CD4-positive, alpha-beta memory T cell (primary cell): ENCODE results near the gene FGFR2. TPM values are rescaled to one million over a fixed set of nuclear protein-coding genes. Genes with fewer than 3 reads are reported as not detected.

ENCODE experiments used
- CTCF ChIA-PET: fragments of 350-600 bp; sonication (Branson Sonifier 250); formaldehyde crosslinking; loops from one replicate; lab custom pipeline; 2021; ENCODE audit warnings: inconsistent platforms; ENCODE audit not compliant: partially characterized antibody; lab: Charles Lee
- POLR2A ChIA-PET: fragments of 350-600 bp; sonication (Branson Sonifier 250); formaldehyde crosslinking; loops from one replicate; lab custom pipeline; 2021; ENCODE audit not compliant: partially characterized antibody; lab: Charles Lee
- DNase-seq, 5 donors: peaks; one replicate each; pipeline versions ENCODE4 v3.0.0 to v3.0.0-alpha.2; 2020 to 2022; ENCODE audit warnings: mixed read lengths in 1 of 5
- H3K27ac ChIP-seq: one replicate; pipeline ENCODE4 v1.7.0; 2013; ENCODE audit warnings: low read depth, low read length
- H3K27me3 ChIP-seq: 2 replicates; pipeline ENCODE4 v1.7.0; 2013; ENCODE audit warnings: mild to moderate bottlenecking, low read length, moderate library complexity; ENCODE audit not compliant: insufficient read depth
- H3K36me3 ChIP-seq: 2 replicates; pipeline ENCODE4 v1.7.0; 2013; ENCODE audit warnings: mild to moderate bottlenecking, low read length, moderate library complexity; ENCODE audit not compliant: insufficient read depth
- H3K4me1 ChIP-seq: 2 replicates; pipeline ENCODE4 v1.7.0; 2013; ENCODE audit warnings: mild to moderate bottlenecking, low read length, moderate library complexity; ENCODE audit not compliant: insufficient read depth
- H3K4me3 ChIP-seq, 2 donors: one replicate each; pipeline ENCODE4 v1.7.0; 2013; ENCODE audit warnings: low read length in 2 of 2, mild to moderate bottlenecking in 1 of 2
- H3K9me3 ChIP-seq, 2 donors: one replicate each; pipeline ENCODE4 v1.7.0; 2013; ENCODE audit warnings: low read length in 2 of 2, control low read depth in 1 of 2; ENCODE audit not compliant: control insufficient read depth in 1 of 2
- H3K27ac Mint-ChIP-seq, 7 donors: one replicate each; pipeline ENCODE4 v1.8.0; 2020 to 2021; ENCODE audit warnings: mixed read lengths in 7 of 7, mild to moderate bottlenecking in 6 of 7, inconsistent platforms in 3 of 7, moderate library complexity in 3 of 7
- H3K27me3 Mint-ChIP-seq, 2 donors: one replicate each; pipeline ENCODE4 v1.8.0; 2020 to 2021; ENCODE audit warnings: mixed read lengths in 2 of 2
- H3K36me3 Mint-ChIP-seq, 2 donors: one replicate each; pipeline ENCODE4 v1.8.0; 2020 to 2021; ENCODE audit warnings: mixed read lengths in 2 of 2, inconsistent platforms in 1 of 2, mild to moderate bottlenecking in 1 of 2
- H3K4me1 Mint-ChIP-seq, 4 donors: one replicate each; pipeline ENCODE4 v1.8.0; 2020 to 2021; ENCODE audit warnings: mixed read lengths in 4 of 4, mild to moderate bottlenecking in 1 of 4
- H3K4me3 Mint-ChIP-seq, 8 donors: one replicate each; pipeline ENCODE4 v1.8.0; 2020 to 2021; ENCODE audit warnings: mixed read lengths in 8 of 8, mild to moderate bottlenecking in 7 of 8, moderate library complexity in 6 of 8, inconsistent platforms in 3 of 8
- H3K9me3 Mint-ChIP-seq, 8 donors: one replicate each; pipeline ENCODE4 v1.8.0; 2020 to 2021; ENCODE audit warnings: mixed read lengths in 8 of 8, mild to moderate bottlenecking in 5 of 8, inconsistent platforms in 3 of 8, moderate library complexity in 1 of 8
- intact Hi-C: fragments of 100-400 bp; cut with micrococcal nuclease; formaldehyde crosslinking; loops from one replicate; pipeline ENCODE4 v1.15.1; 2023
- polyA plus RNA-seq, 2 donors: library from polyadenylated mRNA; unstranded; fragments of 300-500 nt; fragmentation: Illumina TruSeq; gene quantifications; one replicate each; pipeline ENCODE4 v1.2.3, GENCODE V29; 2021
- total RNA-seq, 2 experiments: library from RNA; stranded (reverse); gene quantifications; one replicate each; pipeline ENCODE4 v1.2.3, GENCODE V29; 2021

The FGFR2 gene
- total and polyA plus RNA-seq, 4 experiments from 2014 or later = 0.58 to 1.0 (median 0.90) TPM; not detected in 1

GRCh38 chr10:121594076-121594475 is 4.2 kb downstream of the FGFR2 start:
- Mint-ChIP-seq H3K9me3 (peaks cover 0 to 2% (median 0%) of the 10 kb centered on the region in 8 donors), H3K36me3 (no peaks in the 10 kb centered on the region), H3K27me3 (peaks cover 16 to 19% of the 10 kb centered on the region in 2 donors), H3K27ac (no peak overlapping the region), H3K4me1 (peaks cover 4 to 8% (median 6%) of the 10 kb centered on the region in 4 donors), H3K4me3 (no peak overlapping the region)
- no peak for DNase-seq
- no peak overlapping the region for H3K27ac ChIP-seq
- no peak overlapping the region for H3K4me3 ChIP-seq
- intact Hi-C loops = no loop called here
- H3K27me3 ChIP-seq = peaks cover 7% of the 10 kb centered on the region
- peaks cover 3% of the 10 kb centered on the region for H3K4me1 ChIP-seq
- no peaks in the 10 kb centered on the region for H3K36me3 ChIP-seq
- no peaks in the 10 kb centered on the region for H3K9me3 ChIP-seq
- CTCF ChIA-PET = no interaction called here
- POLR2A ChIA-PET = no interaction called here

- H3K4me3 ChIP-seq = no peak overlapping the region
- intact Hi-C loops = no loop called here
- H3K4me1 Mint-ChIP-seq = peaks cover 4 to 6% (median 6%) of the 10 kb centered on the region in 4 donors
- H3K27ac ChIP-seq = no peak overlapping the region
- no peaks in the 10 kb centered on the region for H3K36me3 Mint-ChIP-seq
- peaks cover 7% of the 10 kb centered on the region for H3K27me3 ChIP-seq
- POLR2A ChIA-PET = no interaction called here
- no peaks in the 10 kb centered on the region for H3K36me3 ChIP-seq
- no peaks in the 10 kb centered on the region for H3K4me1 ChIP-seq
- CTCF ChIA-PET = no interaction called here
- H3K9me3 Mint-ChIP-seq = peaks cover 0 to 2% (median 0%) of the 10 kb centered on the region in 8 donors
- H3K9me3 ChIP-seq = no peaks in the 10 kb centered on the region
- no peak overlapping the region for H3K27ac Mint-ChIP-seq
- DNase-seq = no peak
- H3K27me3 Mint-ChIP-seq = peaks cover 13 to 15% of the 10 kb centered on the region in 2 donors
- no peak overlapping the region for H3K4me3 Mint-ChIP-seq
Observed at GRCh38 chr10:121593281-121594075, 4.8 kb downstream of the FGFR2 start.

- H3K4me1 Mint-ChIP-seq = peaks cover 4 to 6% (median 6%) of the 10 kb centered on the region in 4 donors
- Histone ChIP-seq H3K9me3 (no peaks in the 10 kb centered on the region), H3K36me3 (no peaks in the 10 kb centered on the region), H3K27me3 (peaks cover 7% of the 10 kb centered on the region), H3K4me3 (no peak overlapping the region), H3K27ac (no peak overlapping the region), H3K4me1 (no peaks in the 10 kb centered on the region)
- POLR2A ChIA-PET = no interaction called here
- intact Hi-C loops = no loop called here
- H3K27ac Mint-ChIP-seq = no peak overlapping the region
- H3K9me3 Mint-ChIP-seq = peaks cover 0 to 4% (median under 1%) of the 10 kb centered on the region in 8 donors
- no peak for DNase-seq
- CTCF ChIA-PET = no interaction called here
- peaks cover 13 to 15% of the 10 kb centered on the region in 2 donors for H3K27me3 Mint-ChIP-seq
- H3K36me3 Mint-ChIP-seq = no peaks in the 10 kb centered on the region
- no peak overlapping the region for H3K4me3 Mint-ChIP-seq
Observed at GRCh38 chr10:121592155-121592890, 5.9 kb downstream of the FGFR2 start.

- no peaks in the 10 kb centered on the region for H3K4me1 ChIP-seq
- no peaks in the 10 kb centered on the region for H3K9me3 ChIP-seq
- peaks cover 8 to 9% of the 10 kb centered on the region in 2 donors for H3K27me3 Mint-ChIP-seq
- ChIA-PET CTCF (no interaction called here), POLR2A (no interaction called here)
- H3K4me1 Mint-ChIP-seq = no peaks in the 10 kb centered on the region
- no peaks in the 10 kb centered on the region for H3K36me3 ChIP-seq
- intact Hi-C loops = no loop called here
- no peaks in the 10 kb centered on the region for H3K36me3 Mint-ChIP-seq
- H3K9me3 Mint-ChIP-seq = peaks cover 0 to 4% (median 2%) of the 10 kb centered on the region in 8 donors
- no peak overlapping the region for H3K27ac Mint-ChIP-seq
- DNase-seq = no peak
- no peaks in the 10 kb centered on the region for H3K27me3 ChIP-seq
- H3K4me3 Mint-ChIP-seq = no peak overlapping the region
- H3K4me3 ChIP-seq = no peak overlapping the region
- H3K27ac ChIP-seq = no peak overlapping the region
Observed at GRCh38 chr10:121591186-121591585, 7.1 kb downstream of the FGFR2 start.

- Histone ChIP-seq H3K27ac (no peak overlapping the region), H3K4me1 (no peaks in the 10 kb centered on the region), H3K36me3 (no peaks in the 10 kb centered on the region), H3K4me3 (no peak overlapping the region), H3K27me3 (no peaks in the 10 kb centered on the region), H3K9me3 (no peaks in the 10 kb centered on the region)
- ChIA-PET POLR2A (no interaction called here), CTCF (no interaction called here)
- no peak for DNase-seq
- Mint-ChIP-seq H3K27me3 (peaks cover 6% of the 10 kb centered on the region in 2 donors), H3K9me3 (peaks cover 0 to 4% (median 2%) of the 10 kb centered on the region in 8 donors), H3K4me3 (no peak overlapping the region), H3K36me3 (no peaks in the 10 kb centered on the region), H3K27ac (no peak overlapping the region), H3K4me1 (no peaks in the 10 kb centered on the region)
- intact Hi-C loops = no loop called here
Observed at GRCh38 chr10:121590772-121591171, 7.5 kb downstream of the FGFR2 start.

GRCh38 chr10:121589553-121589952 is 8.7 kb downstream of the FGFR2 start:
- ChIA-PET CTCF (no interaction called here), POLR2A (no interaction called here)
- H3K4me3 Mint-ChIP-seq = no peak overlapping the region
- no peaks in the 10 kb centered on the region for H3K36me3 ChIP-seq
- no peak overlapping the region for H3K27ac Mint-ChIP-seq
- H3K4me3 ChIP-seq = no peak overlapping the region
- H3K4me1 Mint-ChIP-seq = no peaks in the 10 kb centered on the region
- H3K4me1 ChIP-seq = no peaks in the 10 kb centered on the region
- H3K36me3 Mint-ChIP-seq = no peaks in the 10 kb centered on the region
- H3K27ac ChIP-seq = no peak overlapping the region
- H3K27me3 ChIP-seq = no peaks in the 10 kb centered on the region
- H3K9me3 Mint-ChIP-seq = peaks cover 0 to 5% (median 2%) of the 10 kb centered on the region in 8 donors
- DNase-seq = no peak
- peaks cover 3 to 4% of the 10 kb centered on the region in 2 donors for H3K27me3 Mint-ChIP-seq
- H3K9me3 ChIP-seq = no peaks in the 10 kb centered on the region
- intact Hi-C loops = no loop called here

- peaks cover 0 to 5% (median under 1%) of the 10 kb centered on the region in 8 donors for H3K9me3 Mint-ChIP-seq
- H3K36me3 Mint-ChIP-seq = no peaks in the 10 kb centered on the region
- Histone ChIP-seq H3K27me3 (no peaks in the 10 kb centered on the region), H3K4me1 (no peaks in the 10 kb centered on the region), H3K27ac (no peak overlapping the region), H3K36me3 (no peaks in the 10 kb centered on the region), H3K4me3 (no peak overlapping the region), H3K9me3 (no peaks in the 10 kb centered on the region)
- no peak for DNase-seq
- CTCF ChIA-PET = no interaction called here
- no peak overlapping the region for H3K27ac Mint-ChIP-seq
- H3K4me1 Mint-ChIP-seq = no peaks in the 10 kb centered on the region
- no peak overlapping the region for H3K4me3 Mint-ChIP-seq
- intact Hi-C loops = no loop called here
- POLR2A ChIA-PET = no interaction called here
- peaks cover 0 to 3% of the 10 kb centered on the region in 2 donors for H3K27me3 Mint-ChIP-seq
Observed at GRCh38 chr10:121583857-121584256, 14.4 kb downstream of the FGFR2 start.
